Urothelium cell line (cell line): ENCODE results near the gene SPEN.
"Not testable (repeated sequence)": the region's sequence is repeated elsewhere in the genome, so short reads cannot be mapped to it uniquely, and the experiment has no call there.

Experiments
- DNase-seq: peaks from one replicate; pipeline ENCODE4 v3.0.0; 2011; ENCODE audit warnings: low spot score, mixed read lengths
- FAIRE-seq: peaks from 2 replicates; lab custom pipeline; 2011; peaks lifted over from hg19 to GRCh38; lab: Jason Lieb, UNC

The SPEN gene, protein sequence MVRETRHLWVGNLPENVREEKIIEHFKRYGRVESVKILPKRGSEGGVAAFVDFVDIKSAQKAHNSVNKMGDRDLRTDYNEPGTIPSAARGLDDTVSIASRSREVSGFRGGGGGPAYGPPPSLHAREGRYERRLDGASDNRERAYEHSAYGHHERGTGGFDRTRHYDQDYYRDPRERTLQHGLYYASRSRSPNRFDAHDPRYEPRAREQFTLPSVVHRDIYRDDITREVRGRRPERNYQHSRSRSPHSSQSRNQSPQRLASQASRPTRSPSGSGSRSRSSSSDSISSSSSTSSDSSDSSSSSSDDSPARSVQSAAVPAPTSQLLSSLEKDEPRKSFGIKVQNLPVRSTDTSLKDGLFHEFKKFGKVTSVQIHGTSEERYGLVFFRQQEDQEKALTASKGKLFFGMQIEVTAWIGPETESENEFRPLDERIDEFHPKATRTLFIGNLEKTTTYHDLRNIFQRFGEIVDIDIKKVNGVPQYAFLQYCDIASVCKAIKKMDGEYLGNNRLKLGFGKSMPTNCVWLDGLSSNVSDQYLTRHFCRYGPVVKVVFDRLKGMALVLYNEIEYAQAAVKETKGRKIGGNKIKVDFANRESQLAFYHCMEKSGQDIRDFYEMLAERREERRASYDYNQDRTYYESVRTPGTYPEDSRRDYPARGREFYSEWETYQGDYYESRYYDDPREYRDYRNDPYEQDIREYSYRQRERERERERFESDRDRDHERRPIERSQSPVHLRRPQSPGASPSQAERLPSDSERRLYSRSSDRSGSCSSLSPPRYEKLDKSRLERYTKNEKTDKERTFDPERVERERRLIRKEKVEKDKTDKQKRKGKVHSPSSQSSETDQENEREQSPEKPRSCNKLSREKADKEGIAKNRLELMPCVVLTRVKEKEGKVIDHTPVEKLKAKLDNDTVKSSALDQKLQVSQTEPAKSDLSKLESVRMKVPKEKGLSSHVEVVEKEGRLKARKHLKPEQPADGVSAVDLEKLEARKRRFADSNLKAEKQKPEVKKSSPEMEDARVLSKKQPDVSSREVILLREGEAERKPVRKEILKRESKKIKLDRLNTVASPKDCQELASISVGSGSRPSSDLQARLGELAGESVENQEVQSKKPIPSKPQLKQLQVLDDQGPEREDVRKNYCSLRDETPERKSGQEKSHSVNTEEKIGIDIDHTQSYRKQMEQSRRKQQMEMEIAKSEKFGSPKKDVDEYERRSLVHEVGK (N-terminal part only)

DNA sequence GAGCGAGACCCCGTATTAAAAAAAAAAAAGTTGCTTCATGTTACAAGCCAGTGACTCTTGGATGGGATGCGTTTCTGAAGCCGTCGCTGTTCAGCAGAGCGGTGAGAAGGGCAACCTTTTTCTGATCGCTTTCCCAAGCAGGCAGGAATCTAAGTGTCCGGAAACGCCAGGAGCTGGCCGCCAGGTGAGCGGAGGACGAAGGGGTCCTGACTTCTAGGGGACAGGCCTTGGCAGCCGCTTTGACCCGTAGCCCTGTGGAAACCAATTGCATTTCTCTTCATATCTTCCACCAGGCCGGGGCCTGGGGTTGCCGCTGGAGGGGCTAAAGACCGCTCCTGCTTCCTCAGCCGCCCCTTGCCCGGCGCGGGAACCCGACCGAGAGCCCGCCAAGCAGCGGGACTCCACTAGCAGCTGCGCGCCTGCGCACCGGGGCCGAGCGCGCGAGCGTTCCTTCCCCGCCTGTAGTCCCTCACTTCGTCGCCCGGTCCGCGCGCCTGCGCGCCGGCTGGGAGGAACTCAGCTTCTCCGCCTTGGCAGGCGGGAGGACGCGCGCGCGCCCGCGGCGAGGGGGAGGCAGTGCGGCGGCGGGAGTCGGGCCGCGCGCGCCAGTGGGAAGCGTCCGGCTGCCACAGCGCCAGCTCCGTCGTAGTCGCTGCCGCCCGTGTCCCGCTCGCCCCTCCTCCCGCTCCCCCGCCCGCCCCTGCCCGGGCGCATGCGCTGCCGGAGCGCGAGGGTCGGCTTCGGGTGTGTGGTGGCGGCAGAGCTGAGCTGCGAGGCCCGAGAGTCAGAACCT lies at the start of gene SPEN:
TSS of gene SPEN (plus strand) at position 608 of the 793 bp plus-strand sequence. CDS start 361 bp downstream, outside the sequence.
- FAIRE-seq (peak; percentile 58), DNase-seq (peak; percentile 94)

DNA sequence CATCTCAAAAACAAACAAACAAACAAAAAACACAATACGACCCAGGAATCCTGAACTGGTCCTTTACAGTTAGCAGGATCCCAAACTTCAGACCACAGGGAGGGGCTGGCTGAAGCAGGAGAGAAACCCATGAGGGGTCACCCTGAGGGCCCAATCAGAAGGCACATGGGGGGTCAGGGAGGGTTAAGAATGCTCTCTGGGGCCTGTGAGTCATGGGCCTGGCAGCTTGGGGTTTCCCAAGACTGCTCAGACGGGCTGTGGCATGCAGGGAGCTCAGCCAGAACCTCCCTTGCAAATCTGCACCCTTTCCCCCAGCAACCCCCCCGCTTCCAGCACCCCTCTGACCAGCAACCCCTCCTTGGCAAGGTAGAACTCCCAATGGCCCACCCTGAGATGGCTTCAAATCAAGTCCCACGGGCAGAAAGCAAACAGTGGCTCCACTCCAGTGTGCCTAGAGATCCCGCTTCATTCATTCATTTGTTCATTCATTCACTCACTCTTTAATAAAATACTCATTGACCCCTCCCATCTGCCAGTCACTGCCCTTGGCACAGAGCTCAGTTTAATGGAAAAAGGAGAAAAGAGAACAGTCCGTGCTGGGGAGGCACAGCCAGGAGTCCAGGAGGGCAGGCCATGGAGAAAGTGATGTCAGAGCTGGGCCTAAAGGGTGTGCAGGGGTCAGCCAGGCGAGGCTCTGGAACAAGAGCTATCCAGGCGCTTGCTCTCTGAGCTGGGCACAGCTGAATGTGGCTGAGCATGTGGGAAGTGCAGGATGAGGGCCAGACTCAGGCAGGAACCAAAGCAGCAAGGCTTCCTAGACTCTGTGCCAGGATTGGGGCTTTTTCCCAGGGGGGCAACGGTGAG lies 48.3 kb upstream of the SPEN start:
- DNase-seq (peak; percentile 91), FAIRE-seq (no peak)

DNA sequence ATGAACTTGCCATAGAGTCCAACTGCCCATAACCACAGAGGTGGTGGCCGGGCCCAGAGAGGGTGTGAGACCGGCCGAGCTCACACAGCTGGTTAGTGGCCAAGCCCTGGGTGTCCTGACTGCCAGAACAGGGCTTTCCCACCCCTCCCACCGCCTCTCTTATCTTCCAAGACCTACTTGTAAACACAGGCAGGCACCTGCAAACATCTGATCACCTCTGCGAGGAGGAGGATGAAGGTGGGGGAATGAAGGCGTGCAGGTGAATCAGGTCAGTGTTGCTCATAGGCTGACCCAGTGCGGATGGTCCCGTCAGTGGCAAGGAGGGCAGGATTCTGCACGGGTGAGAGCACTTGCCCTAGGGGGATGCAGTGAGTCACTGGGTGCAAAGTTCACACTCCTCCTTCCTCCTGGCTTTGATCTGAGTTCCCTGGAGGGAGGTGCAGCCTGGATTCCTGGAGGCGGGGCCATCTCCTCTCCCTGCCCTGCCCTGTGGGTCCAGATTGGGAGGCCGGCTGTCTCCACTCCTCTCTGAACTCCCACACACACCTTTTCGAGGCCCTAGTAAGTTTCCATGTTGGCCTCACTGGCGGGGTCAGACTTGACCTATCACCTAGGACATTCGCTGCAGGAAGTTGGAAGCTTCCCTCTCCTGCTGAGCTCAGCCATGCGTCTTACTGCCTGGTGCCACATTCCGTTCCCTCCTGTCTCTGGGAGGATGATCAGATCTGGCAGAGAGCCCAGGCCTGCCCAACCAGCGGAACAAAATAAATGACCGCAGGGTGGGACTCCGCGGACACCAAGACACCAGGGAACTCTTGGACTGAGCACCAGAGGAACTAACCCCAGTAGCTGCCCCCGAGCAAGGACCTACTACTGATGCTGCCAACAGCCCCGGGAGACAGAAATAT lies 47.3 kb upstream of the SPEN start:
- DNase-seq (peak; percentile 83), FAIRE-seq (peak; percentile 5)

DNA sequence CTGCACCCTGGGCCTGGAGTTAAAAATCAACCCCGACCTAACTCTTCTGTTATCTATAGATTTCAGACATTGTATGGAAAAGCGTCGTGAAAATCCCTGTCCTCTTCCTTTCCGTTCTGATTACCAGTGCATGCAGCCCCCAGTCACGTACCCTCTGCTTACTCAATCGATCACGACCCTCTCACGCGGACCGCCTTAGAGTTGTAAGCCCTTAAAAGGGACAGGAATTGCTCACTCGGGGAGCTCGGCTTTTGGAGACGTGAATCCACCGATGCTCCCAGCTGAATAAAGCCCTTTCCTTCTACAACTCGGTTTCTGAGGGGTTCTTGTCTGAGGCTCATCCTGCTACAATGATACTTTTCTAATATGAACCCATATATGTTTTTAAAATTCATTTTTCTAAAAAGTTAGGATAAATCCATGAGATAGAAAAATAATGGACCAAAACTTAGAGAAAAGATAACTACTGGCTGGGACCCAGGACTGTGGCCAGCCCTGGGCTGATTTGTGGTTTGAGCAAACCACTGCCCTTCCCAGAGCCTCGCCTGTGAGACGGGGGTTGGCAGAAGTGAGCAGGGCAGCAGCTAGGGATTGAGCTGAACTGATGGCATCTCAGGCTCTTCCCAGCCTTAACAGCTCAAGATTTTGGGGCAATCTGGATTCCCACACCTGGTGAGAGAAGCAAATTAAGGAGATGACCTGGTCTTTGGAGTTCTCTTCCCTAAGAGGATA lies 45.1 kb upstream of the SPEN start:
- FAIRE-seq (no peak), DNase-seq (peak; percentile 43)

DNA sequence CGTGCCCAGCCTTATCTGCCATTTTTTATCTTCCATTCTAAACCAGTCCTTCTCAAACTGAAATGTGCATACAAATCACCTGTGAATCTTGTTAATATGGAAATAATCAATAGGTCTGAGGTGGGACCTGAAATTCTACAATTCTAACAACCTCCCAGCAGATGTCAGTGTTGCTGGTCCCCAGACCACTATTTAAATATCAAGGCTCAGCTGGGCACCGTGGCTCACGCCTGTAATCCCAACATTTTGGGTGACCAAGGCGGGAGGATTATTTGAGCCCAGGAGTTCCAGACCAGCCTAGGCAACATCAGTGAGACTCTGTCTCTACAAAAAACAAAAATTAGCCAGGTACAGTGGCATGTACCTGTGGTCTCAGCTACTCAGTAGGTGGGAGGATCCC lies 44.1 kb upstream of the SPEN start:
- DNase-seq (no peak), FAIRE-seq (no peak)

DNA sequence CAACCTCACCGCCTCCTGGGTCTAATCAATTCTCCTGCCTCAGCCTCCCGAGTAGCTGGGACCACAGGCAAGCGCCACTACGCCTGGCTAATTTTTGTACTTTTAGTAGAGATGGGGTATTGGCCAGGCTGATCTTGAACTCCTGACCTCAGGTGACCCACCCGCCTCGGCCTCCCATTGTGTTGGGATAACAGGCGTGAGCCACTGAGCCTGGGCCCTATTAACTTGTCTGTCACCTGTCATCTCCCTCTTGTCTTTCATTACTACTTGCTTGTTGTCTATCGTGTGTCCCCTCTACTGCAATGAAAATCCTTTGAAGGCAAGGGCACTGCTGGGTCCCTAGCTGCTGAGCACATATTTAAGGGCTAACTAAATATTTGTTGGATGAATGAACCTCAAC lies 43.4 kb upstream of the SPEN start:
- FAIRE-seq (no peak), DNase-seq (no peak)

DNA sequence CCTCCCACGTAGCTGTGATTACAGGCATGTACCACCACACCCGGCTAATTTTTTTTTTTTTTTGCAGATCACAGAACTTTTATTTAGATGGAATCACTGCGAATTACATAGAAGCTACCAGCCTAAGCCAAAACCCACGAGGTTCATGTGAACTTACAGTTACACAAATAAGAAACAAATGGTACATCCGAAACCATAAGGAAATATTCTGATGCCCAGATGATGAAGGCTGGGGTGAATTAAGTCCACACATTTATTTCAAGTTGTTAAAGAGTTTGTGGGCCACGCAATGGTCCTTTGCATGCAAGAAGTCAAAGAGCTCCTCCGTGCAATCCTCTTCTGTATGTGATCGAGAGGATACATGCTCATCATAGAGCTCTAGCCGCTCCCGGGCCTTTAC lies 40.4 kb upstream of the SPEN start:
- FAIRE-seq (peak; percentile 5), DNase-seq (no peak)

DNA sequence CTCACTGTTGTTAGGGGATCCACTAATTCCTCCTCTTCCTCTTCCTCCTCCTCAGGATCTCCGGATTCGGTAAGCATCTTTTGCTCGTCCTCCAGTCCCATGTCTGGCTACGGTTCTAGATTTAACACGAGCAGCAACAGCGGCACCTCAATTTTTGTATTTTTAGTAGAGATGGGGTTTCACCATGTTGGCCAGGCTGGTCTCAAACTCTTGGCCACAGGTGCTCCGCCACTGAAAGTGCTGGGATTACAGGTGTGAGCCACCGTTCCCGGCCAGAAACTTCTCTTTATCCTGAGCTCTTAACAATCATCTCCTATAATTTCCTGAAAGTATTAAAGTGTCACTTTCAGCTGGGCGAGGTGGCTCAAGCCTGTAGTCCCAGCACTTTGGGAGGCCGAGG lies 40.0 kb upstream of the SPEN start, which contains the start of gene UQCRHL:
TSS of gene UQCRHL (minus strand) at position 101 of the 400 bp plus-strand sequence. CDS start at position 101, 0 bp downstream.
- FAIRE-seq, DNase-seq: not testable (repeated sequence)

DNA sequence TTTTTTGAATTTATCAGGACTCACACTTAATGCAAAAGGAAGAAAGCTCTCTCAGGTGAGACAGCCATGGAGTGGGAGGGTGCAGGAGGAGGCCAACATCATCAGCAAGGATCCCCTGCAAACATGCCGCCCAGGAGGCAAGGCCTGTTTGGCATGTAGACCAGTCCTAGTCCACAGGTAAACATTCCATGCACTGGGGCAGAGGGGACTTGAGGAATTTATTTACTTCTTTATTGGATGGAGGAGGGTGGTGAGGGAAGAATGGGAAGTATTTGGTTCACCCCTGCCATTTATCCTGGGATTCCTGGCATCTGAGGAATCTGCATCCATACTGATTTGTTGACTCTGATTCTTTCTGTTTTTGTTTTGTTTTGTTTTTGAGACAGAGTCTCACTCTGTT lies 38.6 kb upstream of the SPEN start:
- no peak for DNase-seq
- no peak for FAIRE-seq

DNA sequence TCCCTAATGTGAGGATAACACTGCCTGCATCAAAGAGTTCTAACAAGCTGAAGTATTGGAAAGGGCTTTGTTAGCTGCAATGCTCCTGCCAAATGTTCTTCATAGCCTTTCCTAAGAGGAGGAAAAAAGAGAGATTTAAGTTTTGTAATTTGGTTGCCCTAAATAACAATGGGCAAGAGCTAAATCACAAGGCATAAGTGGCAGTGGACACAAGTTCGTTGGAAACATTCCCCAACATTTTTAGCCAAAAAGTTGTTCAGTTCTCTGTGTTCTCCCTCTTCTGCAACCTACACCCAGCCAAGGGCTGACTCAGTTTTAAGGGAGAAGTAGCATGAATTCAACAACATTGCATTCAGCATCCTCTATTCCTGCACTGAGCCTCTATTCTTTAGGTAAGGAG lies 37.4 kb upstream of the SPEN start:
- DNase-seq = no peak
- FAIRE-seq = no peak

DNA sequence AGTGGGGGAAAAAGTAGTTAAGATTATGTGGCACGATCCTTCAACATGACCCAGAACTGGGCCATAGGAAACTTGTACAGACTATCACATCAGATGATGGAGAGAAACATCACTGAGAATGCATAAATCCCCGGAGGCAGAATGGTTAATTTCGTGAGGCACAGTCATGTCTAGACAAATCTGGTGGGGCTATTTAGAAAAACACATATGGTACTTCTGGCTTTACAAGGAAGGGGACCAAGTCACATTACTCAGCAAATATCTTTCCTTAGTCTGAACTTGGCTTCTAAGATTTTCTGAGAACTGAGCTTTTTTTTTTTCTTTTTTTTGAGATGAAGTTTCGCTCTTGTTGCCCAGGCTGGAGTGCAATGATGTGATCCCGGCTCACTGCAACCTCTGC lies 30.8 kb upstream of the SPEN start:
- DNase-seq (no peak), FAIRE-seq (no peak)

DNA sequence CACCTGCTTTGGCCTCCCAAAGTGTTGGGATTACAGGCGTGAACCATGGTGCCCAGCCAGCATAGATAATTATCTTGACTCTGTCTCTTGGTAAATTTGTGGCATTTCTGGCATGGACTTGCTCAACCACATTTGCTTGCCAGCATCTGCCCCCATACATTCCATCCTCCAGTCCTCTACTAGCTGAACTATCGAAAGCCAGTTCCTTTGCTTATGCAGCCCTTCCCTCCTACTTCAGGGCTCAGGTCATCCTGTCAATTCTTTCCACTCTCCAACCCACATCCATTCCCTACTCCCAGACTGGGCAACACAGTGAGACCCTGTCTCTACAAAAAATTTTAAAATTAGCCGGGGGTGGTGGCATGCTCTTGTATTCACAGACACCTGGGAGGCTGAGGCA lies 27.0 kb upstream of the SPEN start:
- FAIRE-seq = no peak

DNA sequence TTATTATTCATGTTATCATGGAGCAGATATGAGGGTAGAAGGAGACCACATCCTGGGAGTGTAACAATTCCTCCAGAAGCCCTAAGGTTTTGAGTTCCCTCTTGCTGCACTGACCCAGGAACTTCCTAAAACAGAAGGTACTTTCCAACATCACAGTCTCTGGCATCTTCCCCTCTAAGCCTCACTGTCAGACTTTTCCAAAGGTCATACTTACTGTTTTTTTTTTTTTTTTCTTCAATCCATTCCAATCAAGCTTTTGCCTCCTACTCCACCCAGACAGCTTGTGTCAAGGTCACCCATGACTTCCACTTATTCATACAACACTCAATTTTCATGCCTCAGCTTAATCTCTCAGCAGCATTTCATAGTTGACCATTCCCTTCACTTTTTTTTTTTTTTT lies 21.7 kb upstream of the SPEN start:
- FAIRE-seq (no peak), DNase-seq (no peak)

More for the DNA sequence above, 27.0 kb upstream of the SPEN start:
- DNase-seq = no peak

DNA sequence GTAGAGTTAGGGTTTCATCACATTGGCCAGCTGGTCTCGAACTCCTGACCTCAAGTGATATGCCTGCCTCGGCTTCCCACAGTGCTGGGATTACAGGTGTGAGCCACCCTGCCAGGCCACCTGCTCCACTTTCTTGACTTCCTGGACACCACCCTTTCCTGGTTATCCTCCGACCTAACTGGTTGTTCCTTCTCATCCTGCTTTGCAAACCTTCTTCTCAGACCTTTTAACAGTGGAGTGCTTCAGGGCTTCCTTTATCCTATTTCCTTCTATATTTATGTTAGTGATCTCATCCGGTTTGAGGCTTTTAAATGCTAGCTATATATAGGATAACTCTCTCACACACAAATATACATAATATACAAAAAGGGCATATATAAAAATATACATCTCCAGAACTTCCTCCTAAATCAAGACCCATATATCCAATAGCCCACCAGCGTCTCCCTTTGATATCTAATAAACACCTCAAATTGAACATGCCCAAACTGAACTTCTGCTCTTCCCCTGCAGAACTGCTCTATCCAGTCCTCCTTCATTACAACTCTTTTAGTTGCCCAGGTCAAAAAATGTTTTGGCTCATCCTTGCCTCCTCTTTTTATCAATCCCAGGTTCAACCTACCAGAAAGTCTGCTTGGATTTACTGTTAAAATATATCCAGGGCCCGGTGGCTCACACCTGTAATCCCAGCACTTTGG lies 20.5 kb upstream of the SPEN start:
- FAIRE-seq (no peak), DNase-seq (no peak)

DNA sequence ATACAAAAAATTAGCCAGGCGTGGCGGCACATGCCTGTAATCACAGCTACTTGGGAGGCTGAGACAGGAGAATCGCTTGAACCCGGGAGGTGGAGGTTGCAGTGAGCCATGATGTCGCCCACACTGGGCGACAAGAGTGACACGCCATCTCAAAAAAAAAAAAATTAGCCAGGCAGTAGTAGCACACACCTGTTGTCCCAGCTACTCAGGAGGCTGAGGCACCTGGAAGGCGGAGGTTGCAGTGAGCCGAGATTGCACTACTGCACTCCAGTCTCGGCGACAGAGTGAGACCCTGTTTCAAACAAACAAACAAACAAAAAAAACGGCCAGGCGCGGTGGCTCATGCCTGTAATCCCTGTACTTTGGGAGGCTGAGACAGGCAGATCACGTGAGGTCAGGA lies 19.9 kb upstream of the SPEN start:
- FAIRE-seq = not testable (repeated sequence)

DNA sequence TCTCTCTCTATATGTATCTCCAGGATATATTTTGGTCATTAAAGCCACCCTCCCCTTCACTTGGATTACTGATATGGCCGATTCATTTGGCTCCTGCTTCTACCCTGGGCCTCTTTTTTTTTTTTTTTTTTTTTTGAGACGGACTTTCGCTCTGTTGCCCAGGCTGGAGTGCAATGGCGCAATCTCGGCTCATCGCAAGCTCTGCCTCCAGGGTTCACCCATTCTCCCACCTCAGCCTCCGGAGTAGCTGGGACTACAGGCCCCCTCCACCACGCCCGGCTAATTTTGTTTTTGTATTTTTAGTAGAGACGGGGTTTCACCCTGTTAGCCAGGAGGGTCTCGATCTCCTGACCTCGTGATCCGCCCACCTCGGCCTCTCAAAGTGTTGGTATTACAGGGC lies 18.6 kb upstream of the SPEN start:
- not testable (repeated sequence) for DNase-seq, FAIRE-seq

More for the DNA sequence above, 19.9 kb upstream of the SPEN start:
- not testable (repeated sequence) for DNase-seq

DNA sequence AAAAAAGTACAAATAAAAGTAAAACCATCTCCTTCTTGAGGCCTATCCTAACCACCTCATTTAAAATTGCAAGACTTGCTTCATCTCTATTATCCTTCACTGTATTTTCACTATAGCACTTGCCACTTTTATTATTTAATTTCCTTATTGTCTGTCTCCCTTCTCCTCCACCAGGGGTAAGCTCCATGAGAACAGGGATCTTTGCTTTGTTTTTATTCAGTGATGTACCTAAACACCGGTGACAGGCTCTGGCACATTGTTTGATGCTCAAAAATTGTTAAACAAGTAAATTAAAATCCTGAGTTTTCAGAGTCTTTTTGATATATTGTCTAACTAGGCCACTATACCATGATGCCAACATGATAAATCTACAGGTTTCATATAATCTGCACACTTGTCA lies 17.2 kb upstream of the SPEN start:
- no peak for DNase-seq
- FAIRE-seq = no peak
